Parathyroid adenoma (tissue), 2 donors: ENCODE measurements around the gene RHOT1.

Source experiments
- H2AFZ ChIP-seq: fragments of 300-600 bp; sonication (generic); one replicate; pipeline ENCODE4 v1.7.0; 2017; ENCODE audit warnings: antibody characterized with exemption, mild to moderate bottlenecking
- H3K27ac ChIP-seq: fragments of 300-600 bp; sonication (generic); one replicate; pipeline ENCODE4 v1.7.0; 2017
- H3K27me3 ChIP-seq: fragments of 300-600 bp; sonication (generic); one replicate; pipeline ENCODE4 v1.7.0; 2017; ENCODE audit warnings: low read length; ENCODE audit not compliant: control insufficient read depth, insufficient read depth
- H3K36me3 ChIP-seq: fragments of 300-600 bp; sonication (generic); one replicate; pipeline ENCODE4 v1.7.0; 2017; ENCODE audit warnings: low read length; ENCODE audit not compliant: control insufficient read depth, insufficient read depth
- H3K4me1 ChIP-seq: fragments of 300-600 bp; sonication (generic); one replicate; pipeline ENCODE4 v1.7.0; 2017; ENCODE audit warnings: control low read depth
- H3K4me2 ChIP-seq: fragments of 300-600 bp; sonication (generic); one replicate; pipeline ENCODE4 v1.7.0; 2017; ENCODE audit warnings: low read length
- H3K4me3 ChIP-seq: fragments of 300-600 bp; sonication (generic); one replicate; pipeline ENCODE4 v1.7.0; 2017; ENCODE audit warnings: low read depth, low read length
- H3K79me2 ChIP-seq: fragments of 300-600 bp; sonication (generic); one replicate; pipeline ENCODE4 v1.7.0; 2017; ENCODE audit warnings: control low read depth
- H3K9ac ChIP-seq: fragments of 300-600 bp; sonication (generic); one replicate; pipeline ENCODE4 v1.7.0; 2017; ENCODE audit warnings: mild to moderate bottlenecking
- H3K9me3 ChIP-seq: fragments of 300-600 bp; sonication (generic); one replicate; pipeline ENCODE4 v1.7.0; 2017; ENCODE audit warnings: low read length; ENCODE audit not compliant: control insufficient read depth
- CTCF ChIP-seq: fragments of 300-600 bp; sonication (generic); IDR thresholded peaks from one replicate; pipeline ENCODE4 v1.7.0; 2017; ENCODE audit warnings: antibody characterized with exemption, mild to moderate bottlenecking
- donor health status: primary hyperparathyroidism.

The RHOT1 gene

GRCh38 chr17:32235588-32235987 lies 93.3 kb downstream of the RHOT1 start:
- H3K4me1 ChIP-seq, result no peaks in the 10 kb centered on the region
- no peak overlapping the region for H3K4me3 ChIP-seq

GRCh38 chr17:32239456-32239855 lies 97.2 kb downstream of the RHOT1 start:
- Histone ChIP-seq H3K4me1 (no peaks in the 10 kb centered on the region), H2AFZ (no peak overlapping the region), H3K4me3 (no peak overlapping the region), H3K36me3 (no peaks in the 10 kb centered on the region), H3K27me3 (no peaks in the 10 kb centered on the region), H3K27ac (no peak overlapping the region), H3K9ac (no peak overlapping the region), H3K9me3 (no peaks in the 10 kb centered on the region), H3K79me2 (no peaks in the 10 kb centered on the region), H3K4me2 (no peak overlapping the region)
- TF ChIP-seq CTCF, result no peak

More at GRCh38 chr17:32235588-32235987, 93.3 kb downstream of the RHOT1 start:
- Histone ChIP-seq H3K27ac (no peak overlapping the region), H3K79me2 (no peaks in the 10 kb centered on the region), H2AFZ (no peak overlapping the region), H3K4me2 (no peak overlapping the region), H3K36me3 (no peaks in the 10 kb centered on the region), H3K27me3 (no peaks in the 10 kb centered on the region), H3K9me3 (no peaks in the 10 kb centered on the region), H3K9ac (no peak overlapping the region)
- no peak for TF ChIP-seq CTCF

- H3K27ac ChIP-seq, result no peak overlapping the region
- no peaks in the 10 kb centered on the region for H3K4me1 ChIP-seq
- H3K27me3 ChIP-seq, result no peaks in the 10 kb centered on the region
- no peaks in the 10 kb centered on the region for H3K79me2 ChIP-seq
- H3K9ac ChIP-seq, result no peak overlapping the region
- H3K36me3 ChIP-seq, result no peaks in the 10 kb centered on the region
- H3K4me2 ChIP-seq, result no peak overlapping the region
- no peak overlapping the region for H3K4me3 ChIP-seq
- no peak overlapping the region for H2AFZ ChIP-seq
- no peak for TF ChIP-seq CTCF
- H3K9me3 ChIP-seq, result no peaks in the 10 kb centered on the region
Measured at GRCh38 chr17:32240750-32241149, 98.4 kb downstream of the RHOT1 start.

GRCh38 chr17:32241640-32242039 lies 99.3 kb downstream of the RHOT1 start:
- TF ChIP-seq CTCF, result no peak
- Histone ChIP-seq H3K27ac (no peak overlapping the region), H3K9ac (no peak overlapping the region), H3K4me1 (no peaks in the 10 kb centered on the region), H3K4me2 (no peak overlapping the region), H2AFZ (no peak overlapping the region), H3K4me3 (no peak overlapping the region), H3K27me3 (no peaks in the 10 kb centered on the region), H3K36me3 (no peaks in the 10 kb centered on the region), H3K9me3 (no peaks in the 10 kb centered on the region), H3K79me2 (no peaks in the 10 kb centered on the region)

GRCh38 chr17:32249475-32249874 lies 107.2 kb downstream of the RHOT1 start:
- Histone ChIP-seq H2AFZ (no peak overlapping the region), H3K9me3 (no peaks in the 10 kb centered on the region), H3K27ac (no peak overlapping the region), H3K4me3 (no peak overlapping the region), H3K4me2 (no peak overlapping the region), H3K27me3 (no peaks in the 10 kb centered on the region), H3K9ac (no peak overlapping the region), H3K79me2 (no peaks in the 10 kb centered on the region), H3K36me3 (no peaks in the 10 kb centered on the region), H3K4me1 (no peaks in the 10 kb centered on the region)
- TF ChIP-seq CTCF, result no peak
